Stimulated activated CD8-positive, alpha-beta memory T cell treated with anti-CD3 and anti-CD28 coated beads, Interleukin-15, amount 100 ng/mL, for 24 hours (primary cell): ENCODE results near the gene HECW1.
"Not testable (repeated sequence)": the region's sequence is repeated elsewhere in the genome, so short reads cannot be mapped to it uniquely, and the experiment has no call there.

Experiments
- DNase-seq: peaks from one replicate; pipeline ENCODE4 v3.0.0-alpha.2; 2020; ENCODE audit warnings: low read depth

HECW1 gene

GRCh38 chr7:43210539-43210938, 98.1 kb downstream of the HECW1 start:
- DNase-seq: not testable (repeated sequence)

DNA sequence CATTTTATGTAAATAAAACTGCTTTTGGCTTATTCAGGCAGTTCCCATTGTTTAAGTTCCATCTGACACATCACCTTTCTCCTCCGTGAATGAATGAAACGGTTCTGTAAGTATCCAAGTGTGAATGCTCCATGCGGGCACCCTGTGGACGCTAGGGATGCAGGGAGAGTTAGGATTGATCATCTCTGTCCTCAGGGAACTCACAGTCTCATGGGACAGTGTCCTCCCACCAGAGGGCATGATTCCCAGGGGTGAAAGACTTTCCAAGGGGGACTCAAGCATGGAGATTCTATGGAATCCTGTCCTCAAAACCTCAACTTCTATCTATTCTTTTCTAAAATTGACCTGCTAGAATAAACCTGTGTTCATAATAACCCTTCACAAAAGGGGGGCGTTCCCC, 98.8 kb downstream of the HECW1 start:
- no peak for DNase-seq

GRCh38 chr7:43211693-43212092, 99.2 kb downstream of the HECW1 start:
- DNase-seq: no peak

GRCh38 chr7:43212921-43213320, 100.5 kb downstream of the HECW1 start:
- DNase-seq: no peak

DNA sequence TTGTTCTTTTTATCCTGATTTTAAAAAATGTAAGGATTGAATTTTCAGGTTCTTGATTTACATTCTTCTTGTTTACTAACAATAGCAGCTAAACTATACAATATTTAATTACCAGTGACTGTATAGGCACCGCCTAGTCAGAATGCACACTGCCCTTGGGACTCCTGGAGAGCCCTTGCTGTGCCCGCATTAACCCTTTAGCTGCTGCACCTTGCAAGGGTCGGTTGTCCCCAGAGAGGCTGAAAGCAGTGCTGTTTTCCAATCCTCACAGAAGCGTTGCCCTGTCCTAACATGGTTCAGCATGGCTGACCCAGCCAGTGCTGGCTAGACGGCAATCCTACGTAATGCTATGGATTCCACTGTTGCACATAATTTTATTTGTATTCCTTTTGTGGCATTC, 102.6 kb downstream of the HECW1 start:
- DNase-seq: no peak

GRCh38 chr7:43217055-43217454, 104.6 kb downstream of the HECW1 start:
- no peak for DNase-seq

GRCh38 chr7:43218901-43219300, 106.5 kb downstream of the HECW1 start:
- DNase-seq: not testable (repeated sequence)

- no peak for DNase-seq
Observed at GRCh38 chr7:43220250-43220649, 107.8 kb downstream of the HECW1 start.

DNA sequence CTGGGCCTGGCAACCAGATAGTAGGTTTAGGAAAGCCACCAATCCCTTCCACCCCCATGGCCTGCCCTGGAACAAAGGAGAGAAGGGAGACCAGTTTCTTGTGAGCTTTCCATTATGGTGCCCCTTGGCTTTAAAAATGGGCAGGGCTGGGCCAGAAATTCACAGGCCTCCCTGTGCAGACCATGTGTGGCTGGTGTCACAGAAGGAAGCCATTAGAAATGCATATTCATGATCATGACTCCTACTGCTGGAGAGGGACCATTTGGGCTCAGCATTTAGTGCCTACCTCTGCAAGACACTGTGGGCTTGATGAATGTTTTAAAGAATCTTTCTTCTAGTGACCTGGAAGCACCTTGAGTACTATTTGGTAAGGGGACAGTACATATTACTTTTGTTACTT, 108.3 kb downstream of the HECW1 start:
- no peak for DNase-seq

DNA sequence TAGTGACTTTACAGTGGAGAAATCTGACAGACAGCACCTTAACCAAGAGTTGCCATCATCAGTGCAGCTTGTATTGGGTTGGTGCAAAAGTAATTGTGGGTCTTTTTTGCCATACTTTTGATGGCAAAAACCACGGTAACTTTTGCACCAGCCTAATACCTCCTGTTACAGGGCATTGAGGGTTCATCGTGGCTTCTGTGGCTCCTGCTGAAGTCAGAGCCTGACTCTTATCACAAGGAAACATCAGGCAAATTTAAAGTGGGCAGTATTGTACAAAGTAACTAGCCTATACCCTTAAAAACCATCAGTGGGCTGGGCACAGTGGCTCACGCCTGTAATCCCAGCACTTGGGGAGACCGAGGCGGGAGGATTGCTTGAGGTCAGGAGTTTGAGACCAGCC, 117.4 kb downstream of the HECW1 start:
- no peak for DNase-seq

DNA sequence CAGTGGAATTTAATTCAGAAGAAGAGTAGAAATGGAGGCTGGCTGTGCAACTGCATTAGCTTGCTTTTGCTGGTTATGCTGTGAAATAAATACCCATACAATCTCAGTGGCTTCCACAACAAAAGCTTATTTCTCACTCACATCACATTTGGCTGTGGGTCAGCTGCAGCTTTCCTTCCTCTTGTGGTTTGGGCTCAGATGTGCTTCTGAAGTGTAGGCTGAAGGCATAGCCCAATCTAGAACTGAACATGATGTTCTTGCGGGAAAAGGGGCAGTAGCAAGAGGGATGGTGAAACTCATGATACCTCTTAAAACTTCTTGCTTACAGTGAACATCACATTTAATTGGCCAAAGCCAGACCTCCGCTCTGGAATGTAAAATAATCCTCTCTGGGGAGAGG, 119.9 kb downstream of the HECW1 start:
- no peak for DNase-seq

DNA sequence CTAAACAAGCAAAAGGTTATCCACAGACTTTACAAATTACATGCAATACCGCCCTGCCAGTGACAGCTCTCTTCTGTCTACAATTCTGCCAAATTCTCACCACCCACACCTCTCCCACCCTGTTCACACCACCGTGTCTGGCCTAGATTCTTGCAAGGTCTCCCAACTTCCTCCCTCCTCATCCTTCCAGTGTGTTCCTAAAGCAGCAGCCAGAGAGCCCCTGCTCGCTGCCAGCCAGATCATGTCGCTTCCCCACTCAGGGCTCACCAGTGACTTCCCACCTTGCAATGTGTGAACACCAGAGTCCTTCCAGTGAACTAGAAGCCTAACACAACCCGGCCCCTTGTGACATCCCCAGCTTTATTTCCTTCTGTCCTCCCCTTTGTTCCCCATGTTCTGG, 121.6 kb downstream of the HECW1 start:
- no peak for DNase-seq

- no peak for DNase-seq
Observed at GRCh38 chr7:43234968-43235367, 122.5 kb downstream of the HECW1 start.

DNA sequence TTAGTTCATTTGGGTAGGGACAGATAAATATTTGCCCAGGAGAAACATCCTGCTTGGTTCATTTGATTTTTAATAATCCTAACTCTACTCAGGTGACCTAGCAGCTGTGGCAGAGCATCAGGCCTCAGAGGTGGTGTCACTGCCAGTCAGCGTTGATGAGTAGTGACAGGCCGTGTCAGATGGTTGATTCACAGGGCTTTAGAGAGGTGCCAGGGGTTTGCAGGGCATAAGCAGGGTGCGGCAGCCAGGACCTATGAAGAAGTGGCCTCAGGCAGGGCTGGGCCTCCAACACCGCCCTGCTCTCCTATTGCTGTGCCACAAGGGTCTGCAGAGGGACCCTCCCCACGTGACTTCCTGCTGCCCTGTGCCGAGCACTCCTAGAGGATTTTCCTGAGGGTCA, 128.1 kb downstream of the HECW1 start:
- no peak for DNase-seq

GRCh38 chr7:43242628-43243255, 130.3 kb downstream of the HECW1 start:
- DNase-seq: no peak

- DNase-seq: no peak
Observed at GRCh38 chr7:43244232-43244631, 131.8 kb downstream of the HECW1 start.

DNA sequence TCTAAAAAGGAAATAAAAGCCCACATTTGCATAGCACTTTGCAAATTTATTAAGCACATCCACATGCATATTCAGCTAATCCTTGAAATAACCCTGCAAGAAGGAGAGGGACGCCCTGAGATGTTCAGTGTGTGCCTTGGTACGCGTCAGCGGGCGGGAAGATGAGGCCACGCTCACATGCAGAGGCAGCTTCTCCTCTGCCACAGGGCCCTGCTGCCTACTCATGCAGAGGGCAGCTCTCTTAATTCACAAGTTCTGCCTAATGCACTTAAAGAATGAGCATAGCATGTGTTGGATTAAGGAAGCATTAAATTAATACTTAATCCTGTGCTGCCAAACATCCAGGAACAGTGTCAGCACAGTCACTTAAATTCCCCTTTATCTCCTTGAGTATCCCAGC, 132.3 kb downstream of the HECW1 start:
- DNase-seq: no peak

GRCh38 chr7:43247757-43248156, 135.3 kb downstream of the HECW1 start:
- DNase-seq: no peak

DNA sequence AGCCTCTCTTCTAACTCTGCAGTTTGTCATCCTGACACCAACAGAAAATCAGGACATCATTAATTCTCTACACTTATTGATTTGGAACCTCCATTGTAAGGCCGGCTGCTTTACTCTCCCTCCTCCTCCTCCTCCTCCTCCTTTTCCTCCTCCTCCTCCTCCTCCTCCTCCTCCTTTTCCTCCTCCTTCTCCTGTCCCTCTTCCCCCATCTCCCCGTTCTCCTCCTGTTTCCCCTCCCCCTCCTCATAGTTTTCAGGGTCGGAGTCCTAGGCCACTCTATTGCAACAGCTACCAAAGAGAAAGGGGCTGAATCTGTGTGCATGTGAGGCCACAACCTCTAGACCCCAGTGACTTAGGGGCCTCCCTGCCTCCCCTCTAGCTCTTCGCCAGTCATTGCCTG, 136.1 kb downstream of the HECW1 start:
- no peak for DNase-seq

DNA sequence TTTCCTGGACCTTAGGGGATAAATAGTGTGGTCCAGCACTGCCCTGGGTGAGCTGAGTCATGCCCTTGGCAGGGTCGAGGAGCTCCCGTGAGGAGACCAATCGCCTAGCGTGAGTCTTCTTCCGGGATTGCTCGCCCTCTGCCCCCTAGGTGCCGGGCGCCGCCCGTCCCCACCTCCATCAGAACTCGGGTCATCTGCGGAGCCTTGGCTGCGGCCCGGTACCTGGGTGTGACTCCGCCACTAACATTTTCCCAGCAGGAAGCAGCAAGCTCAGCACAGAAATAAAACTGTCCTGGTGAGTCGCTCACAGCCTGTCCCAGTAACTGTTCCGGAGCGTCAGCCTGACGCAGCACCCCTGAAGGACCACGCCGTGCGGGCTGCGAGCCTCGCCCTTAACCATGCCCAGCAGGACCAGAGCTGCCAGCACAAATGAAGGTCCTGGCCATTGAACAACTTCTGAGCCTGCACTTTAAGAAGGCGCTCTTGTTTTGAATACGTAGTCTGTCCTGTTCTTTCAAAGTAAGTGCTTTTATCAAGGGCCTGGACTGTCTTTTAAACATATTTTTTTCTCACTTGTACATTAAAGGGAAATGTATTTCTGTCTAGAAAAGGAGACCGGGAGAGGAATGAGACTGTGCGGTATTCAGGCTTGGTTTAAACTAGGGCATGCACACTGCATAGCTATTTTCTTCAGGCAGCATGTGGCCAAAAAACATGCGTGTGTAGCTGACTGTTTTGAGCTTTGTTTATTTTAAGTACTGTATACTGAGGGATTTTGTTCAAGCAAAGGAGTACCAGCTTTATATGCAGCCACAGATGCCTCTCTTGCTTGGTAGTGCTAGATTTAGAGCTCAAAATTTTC, 136.7 kb downstream of the HECW1 start:
- DNase-seq: no peak

DNA sequence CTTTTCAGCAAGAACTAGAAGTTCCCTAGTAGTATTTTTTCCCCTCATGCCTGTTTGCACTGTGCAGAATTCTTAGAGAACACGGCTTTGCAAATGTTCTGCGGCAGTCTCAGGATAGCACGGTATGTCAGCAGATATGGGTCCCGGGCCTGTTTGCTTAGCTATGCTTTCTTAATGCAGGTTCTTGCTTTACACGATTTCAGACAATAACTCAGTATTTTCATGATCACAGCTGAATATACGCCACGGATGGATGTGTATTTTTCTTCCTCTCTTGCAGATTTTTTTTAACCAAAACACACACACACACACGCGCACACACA, 137.3 kb downstream of the HECW1 start:
- no peak for DNase-seq

DNA sequence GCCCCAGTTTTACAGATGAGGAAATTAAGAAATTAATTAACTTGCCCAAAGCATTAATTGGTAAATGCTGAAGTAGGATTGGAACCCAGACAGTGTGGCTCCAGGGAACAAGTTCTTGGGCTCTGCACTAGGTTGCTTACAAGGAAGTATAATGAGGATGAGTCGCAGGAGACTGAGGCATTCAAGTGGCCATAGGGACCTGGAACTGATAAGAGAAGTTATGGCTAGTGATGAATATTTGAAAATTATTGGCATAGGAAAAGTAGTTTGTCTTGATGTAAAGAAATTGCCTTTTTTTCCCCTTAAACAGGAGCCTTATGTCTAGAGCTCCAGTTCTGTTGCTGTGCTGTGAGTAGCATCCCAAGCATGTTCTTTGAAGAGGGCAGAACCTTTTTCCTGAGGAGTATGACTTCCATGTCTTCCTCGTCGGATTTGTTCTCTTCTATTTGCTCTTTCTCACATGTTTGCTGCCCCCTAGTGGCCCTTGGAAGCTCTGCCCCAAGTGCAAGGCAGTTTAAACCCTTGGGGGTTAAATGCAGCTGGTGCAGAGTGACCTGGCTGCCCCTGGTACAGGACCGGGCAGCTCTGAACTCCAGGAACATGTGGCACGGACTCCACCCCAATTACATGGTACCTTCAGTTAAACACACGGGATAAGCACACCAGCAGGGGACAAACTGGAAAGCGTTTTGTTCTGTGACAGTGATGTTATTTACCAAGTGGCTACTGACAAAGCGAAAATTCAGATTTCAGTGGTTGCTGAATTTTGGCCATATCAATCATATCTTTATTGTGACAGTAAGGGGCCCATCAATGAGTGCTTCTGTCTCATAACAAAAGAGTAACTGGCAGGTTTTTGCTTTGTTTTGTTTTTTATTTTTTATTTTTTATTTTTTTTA, 148.8 kb downstream of the HECW1 start:
- peak; percentile 21 for DNase-seq

DNA sequence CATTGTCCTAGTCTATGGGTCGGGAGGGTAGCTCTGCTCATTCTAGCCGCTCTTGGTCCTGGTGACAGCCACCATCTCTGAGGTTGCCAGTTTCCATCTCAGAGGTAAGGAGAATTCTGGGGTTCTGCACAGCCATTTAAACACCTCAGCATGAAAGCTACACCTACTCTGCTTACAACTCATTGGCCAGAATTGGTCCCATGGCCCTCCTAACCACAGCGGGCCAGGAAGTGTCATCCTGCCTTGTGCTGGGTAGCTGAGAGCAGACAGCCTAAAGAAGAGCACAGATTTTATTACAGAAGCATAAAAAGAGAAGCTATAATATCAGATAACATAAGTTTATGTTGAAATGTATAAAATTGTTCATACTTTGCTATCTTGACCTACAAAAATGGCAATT, 152.7 kb downstream of the HECW1 start:
- DNase-seq: no peak
